Activated naive CD4-positive, alpha-beta T cell treated with Interleukin-2 at 50 U/mL for 16 hours (primary cell): ENCODE data around the gene ASTL.

Experiments used
- DNase-seq: peaks from one replicate; pipeline ENCODE4 v3.0.0-alpha.2; 2020

ASTL gene

DNA sequence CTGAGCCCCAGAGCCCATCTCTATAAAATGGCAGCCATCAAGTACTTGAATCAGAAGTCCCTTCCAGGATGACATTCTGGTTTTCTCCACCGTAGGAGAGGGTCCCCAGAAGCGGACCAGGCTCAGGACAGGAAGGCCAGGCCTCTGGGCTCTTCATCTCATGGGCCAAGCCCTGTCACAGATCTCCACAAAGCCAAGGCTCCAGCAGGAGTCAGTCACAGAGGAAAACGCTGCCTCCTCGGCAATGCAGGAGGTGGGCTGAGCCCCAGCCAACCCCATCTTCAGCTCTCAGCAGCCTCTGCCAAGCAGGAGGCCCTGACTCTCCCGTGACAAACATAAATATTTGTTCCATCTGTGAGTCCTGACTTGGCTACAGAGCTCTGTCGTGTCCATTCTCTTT is 64.1 kb downstream of the ASTL start:
- DNase-seq: no peak

DNA sequence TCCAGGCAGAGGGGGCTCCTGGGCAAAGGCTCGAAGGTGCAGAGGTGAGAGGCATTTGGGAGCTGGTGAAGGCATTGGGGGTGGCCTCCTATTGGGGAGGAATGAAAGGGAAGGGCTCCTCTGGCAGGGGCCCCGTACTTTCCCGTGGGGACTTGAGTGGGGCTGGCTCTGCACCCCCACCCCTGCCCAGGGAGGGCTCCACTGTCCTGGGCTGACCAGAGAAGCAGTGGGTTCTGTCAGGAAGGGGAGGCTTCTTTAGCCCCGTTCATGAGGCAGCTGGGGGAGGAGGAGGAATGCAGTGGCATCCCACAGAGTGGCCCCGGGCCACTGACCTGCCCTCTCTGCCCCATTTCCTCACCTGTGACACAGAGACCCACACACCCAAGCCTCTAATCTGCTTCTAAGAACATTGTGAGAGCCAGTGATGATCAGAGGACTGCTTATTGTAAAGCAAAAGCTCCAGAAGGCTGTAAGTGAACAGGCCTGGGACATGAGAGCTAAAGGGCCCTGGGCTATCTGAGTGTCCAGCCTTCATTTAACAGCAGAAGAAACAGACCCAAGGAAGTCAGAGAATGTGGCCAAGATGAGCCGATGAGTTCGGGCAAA is 65.0 kb downstream of the ASTL start:
- no peak for DNase-seq
